HL-60 (cell line): ENCODE data around the gene SH3GL1.

Experiments
- DNase-seq, 2 experiments: peaks; one replicate each; pipeline ENCODE4 v3.0.0-alpha.2; 2010 to 2020; ENCODE audit warnings: low read depth in 1 of 2, low spot score in 1 of 2
- H3K27ac ChIP-seq: fragments of 250-450 bp; sonication (Bioruptor Pico); replicated peaks from 2 replicates; pipeline ENCODE4 v1.5.1; 2020; ENCODE audit warnings: mild to moderate bottlenecking, moderate library complexity
- H3K27me3 ChIP-seq: fragments of 250-450 bp; sonication (Bioruptor Pico); 2 replicates; pipeline ENCODE4 v1.5.1; 2021; ENCODE audit warnings: mild to moderate bottlenecking, moderate library complexity; ENCODE audit not compliant: insufficient read depth, poor library complexity, severe bottlenecking
- H3K4me3 ChIP-seq: replicated peaks from 2 replicates; pipeline ENCODE4 v1.5.1; 2011; ENCODE audit warnings: mild to moderate bottlenecking, control low read depth, low read length; ENCODE audit not compliant: insufficient read depth
- CTCF ChIP-seq: IDR thresholded peaks from one replicate; pipeline ENCODE4 v1.5.1; 2011; ENCODE audit warnings: low read length, control low read depth, inconsistent platforms; ENCODE audit not compliant: insufficient read depth
- GABPA ChIP-seq: IDR thresholded peaks from 2 replicates; pipeline ENCODE4 v1.6.1; 2012; ENCODE audit warnings: low read depth
- POLR2AphosphoS5 ChIP-seq: IDR thresholded peaks from 2 replicates; pipeline ENCODE4 v1.6.1; 2012; ENCODE audit warnings: low read depth
- REST ChIP-seq: IDR thresholded peaks from 2 replicates; pipeline ENCODE4 v1.6.1; 2012; ENCODE audit warnings: low read depth; ENCODE audit not compliant: insufficient replicate concordance
- SPI1 ChIP-seq: IDR thresholded peaks from 2 replicates; pipeline ENCODE4 v1.6.1; 2012; ENCODE audit warnings: low read depth, mild to moderate bottlenecking, borderline replicate concordance

Gene SH3GL1

GRCh38 chr19:4415352-4415751, 15.0 kb upstream of the SH3GL1 start:
- Histone ChIP-seq H3K4me3 (no peak overlapping the region), H3K27ac (no peak overlapping the region)
- no peak for DNase-seq

GRCh38 chr19:4414800-4415321, 14.5 kb upstream of the SH3GL1 start:
- H3K27me3 ChIP-seq: no peaks in the 10 kb centered on the region
- TF ChIP-seq SPI1 (no peak), CTCF (no peak), POLR2AphosphoS5 (no peak), REST (no peak), GABPA (no peak)
- H3K27ac ChIP-seq: no peak overlapping the region
- no peak overlapping the region for H3K4me3 ChIP-seq
- DNase-seq: no peak

More at GRCh38 chr19:4415352-4415751, 15.0 kb upstream of the SH3GL1 start:
- TF ChIP-seq SPI1 (no peak), CTCF (no peak), GABPA (no peak), POLR2AphosphoS5 (no peak), REST (no peak)
- no peaks in the 10 kb centered on the region for H3K27me3 ChIP-seq

- H3K27ac ChIP-seq: no peak overlapping the region
- no peak for DNase-seq
- H3K27me3 ChIP-seq: no peaks in the 10 kb centered on the region
- no peak overlapping the region for H3K4me3 ChIP-seq
- no peak for TF ChIP-seq GABPA
- no peak for TF ChIP-seq CTCF
- no peak for TF ChIP-seq POLR2AphosphoS5
- no peak for TF ChIP-seq REST
- TF ChIP-seq SPI1: no peak
These were observed 13.9 kb upstream of the SH3GL1 start for GRCh38 chr19:4414144-4414799.
